Smooth muscle cell (in vitro differentiated cells): ENCODE data around the gene DAB1. TPM values are rescaled to one million over a fixed set of nuclear protein-coding genes. Genes with fewer than 3 reads are reported as not detected.

ENCODE experiments used
- DNase-seq: peaks from one replicate; lab custom pipeline; 2025; ENCODE audit not compliant: unreplicated experiment; lab: John Stamatoyannopoulos, UW
- H2AFZ ChIP-seq: fragments of 200-600 bp; sonication (generic); 2 replicates; pipeline ENCODE4 v1.6.0; 2016; ENCODE audit warnings: antibody characterized with exemption, low read depth, mild to moderate bottlenecking
- H3F3A ChIP-seq: fragments of 200-600 bp; sonication (generic); 2 replicates; pipeline ENCODE4 v1.6.0; 2017; ENCODE audit warnings: antibody characterized with exemption, low read depth
- H3K27ac ChIP-seq: fragments of 200-600 bp; sonication (generic); 2 replicates; pipeline ENCODE4 v1.5.1; 2016; ENCODE audit warnings: low read depth, mild to moderate bottlenecking
- H3K27me3 ChIP-seq: fragments of 200-600 bp; sonication (generic); 2 replicates; pipeline ENCODE4 v1.6.1; 2016; ENCODE audit warnings: low read depth, mild to moderate bottlenecking
- H3K36me3 ChIP-seq: fragments of 200-600 bp; sonication (generic); 2 replicates; pipeline ENCODE4 v1.5.1; 2016; ENCODE audit warnings: low read depth
- H3K4me1 ChIP-seq: fragments of 200-600 bp; sonication (generic); 2 replicates; pipeline ENCODE4 v1.5.1; 2016; ENCODE audit warnings: low read depth
- H3K4me2 ChIP-seq: fragments of 200-600 bp; sonication (generic); 2 replicates; pipeline ENCODE4 v1.6.0; 2016; ENCODE audit warnings: mild to moderate bottlenecking
- H3K4me3 ChIP-seq: fragments of 200-600 bp; sonication (generic); 2 replicates; pipeline ENCODE4 v1.5.1; 2016; ENCODE audit warnings: mild to moderate bottlenecking
- H3K79me2 ChIP-seq: fragments of 200-600 bp; sonication (generic); 2 replicates; pipeline ENCODE4 v1.6.0; 2016; ENCODE audit warnings: low read depth, mild to moderate bottlenecking
- H3K9ac ChIP-seq: fragments of 200-600 bp; sonication (generic); 2 replicates; pipeline ENCODE4 v1.6.0; 2016; ENCODE audit warnings: low read depth
- H3K9me3 ChIP-seq: fragments of 200-600 bp; sonication (generic); replicated peaks from 2 replicates; pipeline ENCODE4 v1.5.1; 2016; ENCODE audit warnings: low read depth
- H4K20me1 ChIP-seq: fragments of 200-600 bp; sonication (generic); 2 replicates; pipeline ENCODE4 v1.6.0; 2016; ENCODE audit warnings: low read depth
- CTCF ChIP-seq: fragments of 200-600 bp; sonication (generic); IDR thresholded peaks from 2 replicates; pipeline ENCODE4 v1.5.1; 2017; ENCODE audit warnings: borderline replicate concordance, mild to moderate bottlenecking, antibody characterized with exemption; ENCODE audit not compliant: insufficient read depth, poor library complexity, severe bottlenecking
- WGBS: methylation state at CpG from one replicate; pipeline ENCODE4 v1.1.7; 2016; ENCODE audit warnings: low lambda C conversion rate; 5-methylcytosine and 5-hydroxymethylcytosine counted together
- polyA plus RNA-seq: library from polyadenylated mRNA; unstranded; fragments of >200 nt; fragmentation: Nextera tagmentation; extraction: Ambion mirVana; gene quantifications from 2 replicates; pipeline ENCODE4 v1.2.1, GENCODE V29; 2016
- total RNA-seq: library from RNA; depleted of rRNA; stranded (reverse); fragments of >200 nt; gene quantifications from 2 replicates; pipeline ENCODE4 v1.2.3, GENCODE V29; 2014

DAB1 gene
- total and polyA plus RNA-seq, 2 experiments from 2014 or later, result 0.22 to 0.30 TPM

GRCh38 chr1:57443004-57443403, 19.1 kb upstream of the DAB1 start:
- H4K20me1 ChIP-seq, result no peaks in the 10 kb centered on the region
- H2AFZ ChIP-seq, result no peak overlapping the region
- no peaks in the 10 kb centered on the region for H3K79me2 ChIP-seq
- no peak overlapping the region for H3K9ac ChIP-seq
- H3K36me3 ChIP-seq, result no peaks in the 10 kb centered on the region
- no peak for DNase-seq
- no peak for TF ChIP-seq CTCF
- no peak overlapping the region for H3K27ac ChIP-seq
- peaks cover 3% of the 10 kb centered on the region for H3K27me3 ChIP-seq
- H3K4me2 ChIP-seq, result no peak overlapping the region
- H3F3A ChIP-seq, result no peaks in the 10 kb centered on the region
- no peaks in the 10 kb centered on the region for H3K9me3 ChIP-seq
- H3K4me1 ChIP-seq, result no peaks in the 10 kb centered on the region
- H3K4me3 ChIP-seq, result no peak overlapping the region

- Histone ChIP-seq H3K4me3 (no peak overlapping the region), H3K36me3 (no peaks in the 10 kb centered on the region), H3F3A (no peaks in the 10 kb centered on the region), H3K4me1 (no peaks in the 10 kb centered on the region), H3K27me3 (peaks cover 3% of the 10 kb centered on the region), H3K79me2 (no peaks in the 10 kb centered on the region), H3K9ac (no peak overlapping the region), H3K27ac (no peak overlapping the region), H4K20me1 (no peaks in the 10 kb centered on the region), H3K9me3 (no peaks in the 10 kb centered on the region), H2AFZ (no peak overlapping the region), H3K4me2 (no peak overlapping the region)
- TF ChIP-seq CTCF, result no peak
- DNase-seq, result no peak
- 80% methylated on average over 1 of the region's 1 CpG for WGBS
These were observed 16.2 kb upstream of the DAB1 start for GRCh38 chr1:57440096-57440495.

GRCh38 chr1:57431400-57431799, 7.5 kb upstream of the DAB1 start:
- no peak overlapping the region for H3K4me3 ChIP-seq
- H3K79me2 ChIP-seq, result no peaks in the 10 kb centered on the region
- H3K9me3 ChIP-seq, result no peaks in the 10 kb centered on the region
- no peak for DNase-seq
- no peak overlapping the region for H3K27ac ChIP-seq
- H3K4me2 ChIP-seq, result no peak overlapping the region
- H3K4me1 ChIP-seq, result no peaks in the 10 kb centered on the region
- H3K27me3 ChIP-seq, result peaks cover 2% of the 10 kb centered on the region
- H3K9ac ChIP-seq, result no peak overlapping the region
- no peak overlapping the region for H2AFZ ChIP-seq
- no peaks in the 10 kb centered on the region for H3K36me3 ChIP-seq
- WGBS, result 83% methylated on average over 5 of the region's 5 CpGs
- no peaks in the 10 kb centered on the region for H3F3A ChIP-seq
- H4K20me1 ChIP-seq, result no peaks in the 10 kb centered on the region
- no peak for TF ChIP-seq CTCF

GRCh38 chr1:57424231-57425027, 569 bp upstream of the DAB1 start:
- no peaks in the 10 kb centered on the region for H3K36me3 ChIP-seq
- H3K4me1 ChIP-seq, result peaks cover 5% of the 10 kb centered on the region
- no peak for DNase-seq
- H3K79me2 ChIP-seq, result no peaks in the 10 kb centered on the region
- TF ChIP-seq CTCF, result peak; percentile 54
- peak overlapping the region; percentile 55 for H3K4me3 ChIP-seq
- WGBS, result 2% methylated on average over 59 of the region's 63 CpGs
- H3K4me2 ChIP-seq, result peak overlapping the region; percentile 93
- no peaks in the 10 kb centered on the region for H4K20me1 ChIP-seq
- H3K9ac ChIP-seq, result no peak overlapping the region
- H2AFZ ChIP-seq, result peak overlapping the region; percentile 46
- peaks cover 69% of the 10 kb centered on the region for H3K27me3 ChIP-seq
- H3K27ac ChIP-seq, result no peak overlapping the region
- H3K9me3 ChIP-seq, result no peaks in the 10 kb centered on the region
- no peaks in the 10 kb centered on the region for H3F3A ChIP-seq
